ENCODE measurements around the gene CASP5. TPM values are rescaled to one million over a fixed set of nuclear protein-coding genes. Genes with fewer than 3 reads are reported as not detected.

Gene CASP5
- total RNA-seq, 2 experiments from 2014 or later: not detected

GRCh38 chr11:105007463-105007862 lies 15.5 kb downstream of the CASP5 start:
- H3K27ac ChIP-seq (ENCODE audit: low read depth in 1 of 2, low read length in 2 of 2): no peak overlapping the region
- H3K4me3 ChIP-seq (ENCODE audit: low read length): no peak overlapping the region
- H3K4me1 Mint-ChIP-seq (ENCODE audit: low read depth): no peaks in the 10 kb centered on the region
- no peaks in the 10 kb centered on the region for H3K9me3 Mint-ChIP-seq
- no peak for TF ChIP-seq CTCF (IDR thresholded peaks at IDR 0.05)
- H3K4me3 Mint-ChIP-seq: no peak overlapping the region
- no peak for ATAC-seq (ENCODE audit: poor library complexity)
- ChIA-PET CTCF (no interaction called here), POLR2A (no interaction called here)
- intact Hi-C loops (cut with DNase I, micrococcal nuclease): no loop called here
- H3K36me3 ChIP-seq (ENCODE audit: insufficient read depth, low read length): no peaks in the 10 kb centered on the region
- no peak for DNase-seq
- H3K27me3 Mint-ChIP-seq: no peaks in the 10 kb centered on the region
- H3K36me3 Mint-ChIP-seq (ENCODE audit: low read depth): no peaks in the 10 kb centered on the region
- H3K9me3 ChIP-seq (ENCODE audit: control insufficient read depth in 1 of 2, insufficient read depth in 1 of 2, low read length in 2 of 2): no peaks in the 10 kb centered on the region
- no peaks in the 10 kb centered on the region for H3K27me3 ChIP-seq (ENCODE audit: control insufficient read depth in 1 of 2, insufficient read depth in 2 of 2, low read length in 2 of 2)
- no peak overlapping the region for H3K27ac Mint-ChIP-seq
- no peaks in the 10 kb centered on the region for H3K4me1 ChIP-seq (ENCODE audit: insufficient read depth, low read length)

DNA sequence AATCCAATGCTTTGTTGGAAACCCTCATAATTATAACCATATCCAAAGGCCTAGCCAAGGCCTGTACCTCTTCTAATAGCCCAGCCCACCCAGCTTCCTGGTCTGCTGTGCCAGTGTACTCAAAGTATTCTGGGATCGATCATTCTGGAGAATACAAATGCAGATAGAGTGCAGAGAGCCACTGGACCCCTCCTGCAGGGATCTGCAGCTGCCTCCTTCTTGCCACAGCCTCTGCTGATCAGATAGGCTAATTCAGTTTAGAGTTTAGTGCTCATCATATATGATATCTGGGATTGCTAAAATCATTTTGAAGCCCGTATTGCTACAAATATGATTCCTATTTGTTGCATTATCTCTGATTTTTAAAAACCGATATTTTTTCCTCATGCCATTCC lies 17.5 kb downstream of the CASP5 start:
- H3K4me3 Mint-ChIP-seq: no peak overlapping the region
- CTCF ChIA-PET: no interaction called here
- intact Hi-C loops (cut with DNase I, micrococcal nuclease): no loop called here
- peaks cover 6% of the 10 kb centered on the region for H3K4me1 Mint-ChIP-seq (ENCODE audit: low read depth)
- Histone ChIP-seq H3K9me3 (ENCODE audit: control insufficient read depth in 1 of 2, insufficient read depth in 1 of 2, low read length in 2 of 2) (no peaks in the 10 kb centered on the region), H3K27me3 (ENCODE audit: control insufficient read depth in 1 of 2, insufficient read depth in 2 of 2, low read length in 2 of 2) (no peaks in the 10 kb centered on the region), H3K4me1 (ENCODE audit: insufficient read depth, low read length) (no peaks in the 10 kb centered on the region), H3K36me3 (ENCODE audit: insufficient read depth, low read length) (no peaks in the 10 kb centered on the region), H3K4me3 (ENCODE audit: low read length) (no peak overlapping the region), H3K27ac (ENCODE audit: low read depth in 1 of 2, low read length in 2 of 2) (no peak overlapping the region)
- H3K36me3 Mint-ChIP-seq (ENCODE audit: low read depth): no peaks in the 10 kb centered on the region
- POLR2A ChIA-PET: no interaction called here
- no peaks in the 10 kb centered on the region for H3K27me3 Mint-ChIP-seq
- H3K27ac Mint-ChIP-seq: no peak overlapping the region
- ATAC-seq (ENCODE audit: poor library complexity) (no peak), DNase-seq (no peak)
- no peak for TF ChIP-seq CTCF (IDR thresholded peaks at IDR 0.05)
- H3K9me3 Mint-ChIP-seq: no peaks in the 10 kb centered on the region

DNA sequence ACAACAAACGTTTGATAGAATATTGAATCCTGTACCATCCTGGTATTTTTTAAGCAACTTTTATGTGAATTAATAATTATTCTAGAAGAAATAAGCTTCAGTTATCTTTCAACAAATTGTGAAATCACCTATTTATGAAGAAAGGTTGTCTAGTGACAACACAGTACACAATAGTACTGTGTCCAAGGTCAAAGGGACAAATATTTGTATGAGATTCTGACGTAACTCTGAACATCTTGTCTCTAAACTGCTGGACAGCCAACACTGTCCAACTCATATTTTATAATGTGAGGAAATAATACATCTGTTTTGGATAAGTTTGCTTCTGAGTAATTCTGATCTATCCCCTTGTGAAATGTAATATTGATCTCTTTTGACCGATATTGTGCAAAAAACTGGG lies 18.9 kb downstream of the CASP5 start:
- TF ChIP-seq CTCF (IDR thresholded peaks at IDR 0.05): no peak
- Histone ChIP-seq H3K27ac (ENCODE audit: low read depth in 1 of 2, low read length in 2 of 2) (no peak overlapping the region), H3K9me3 (ENCODE audit: control insufficient read depth in 1 of 2, insufficient read depth in 1 of 2, low read length in 2 of 2) (no peaks in the 10 kb centered on the region), H3K4me3 (ENCODE audit: low read length) (no peak overlapping the region), H3K27me3 (ENCODE audit: control insufficient read depth in 1 of 2, insufficient read depth in 2 of 2, low read length in 2 of 2) (no peaks in the 10 kb centered on the region), H3K36me3 (ENCODE audit: insufficient read depth, low read length) (no peaks in the 10 kb centered on the region), H3K4me1 (ENCODE audit: insufficient read depth, low read length) (no peaks in the 10 kb centered on the region)
- ChIA-PET CTCF (no interaction called here), POLR2A (no interaction called here)
- Mint-ChIP-seq H3K4me1 (ENCODE audit: low read depth) (peaks cover 6% of the 10 kb centered on the region), H3K27ac (no peak overlapping the region), H3K4me3 (no peak overlapping the region), H3K9me3 (no peaks in the 10 kb centered on the region), H3K27me3 (no peaks in the 10 kb centered on the region), H3K36me3 (ENCODE audit: low read depth) (no peaks in the 10 kb centered on the region)
- intact Hi-C loops (cut with DNase I, micrococcal nuclease): no loop called here
- ATAC-seq (ENCODE audit: poor library complexity) (no peak), DNase-seq (no peak)

Data from CD4-positive, alpha-beta T cell (primary cell).